Thoracic aorta (tissue), 2 donors: Measurements from ENCODE around the gene SPEF1. TPM values are rescaled to one million over a fixed set of nuclear protein-coding genes. Genes with fewer than 3 reads are reported as not detected.

Experiments used
- ATAC-seq: fragments of 150-250 bp; one replicate; pipeline ENCODE4 v1.8.0; 2017; ENCODE audit warnings: low read depth; ENCODE audit not compliant: insufficient number of reproducible peaks, low FRiP score
- DNase-seq: peaks from one replicate; pipeline ENCODE4 v3.0.0-alpha.2; 2020; ENCODE audit warnings: low spot score
- H3K27ac ChIP-seq, 2 donors: fragments of 200-600 bp; sonication (generic); 1 replicate in 1 of 2; 2 replicates in 1 of 2; pipeline ENCODE4 v1.5.1; 2016; ENCODE audit warnings: mild to moderate bottlenecking in 2 of 2, moderate library complexity in 2 of 2
- H3K27me3 ChIP-seq: fragments of 200-600 bp; sonication (generic); replicated peaks from 2 replicates; pipeline ENCODE4 v1.6.0; 2016; ENCODE audit warnings: mild to moderate bottlenecking; ENCODE audit not compliant: insufficient read depth
- H3K36me3 ChIP-seq: fragments of 200-600 bp; sonication (generic); one replicate; pipeline ENCODE4 v1.5.1; 2016
- H3K4me1 ChIP-seq, 2 donors: fragments of 200-600 bp; sonication (generic); 1 replicate in 1 of 2; 2 replicates in 1 of 2; pipeline versions ENCODE4 v1.5.1 to v1.6.0; 2016; ENCODE audit warnings: low read depth in 2 of 2, mild to moderate bottlenecking in 1 of 2; ENCODE audit not compliant: control insufficient read depth in 1 of 2
- H3K4me3 ChIP-seq: fragments of 200-600 bp; sonication (generic); 2 replicates; pipeline ENCODE4 v1.5.1; 2016; ENCODE audit warnings: mild to moderate bottlenecking
- H3K9me3 ChIP-seq: fragments of 200-600 bp; sonication (generic); 2 replicates; pipeline ENCODE4 v1.5.1; 2016
- total RNA-seq, 2 donors: library from RNA; depleted of rRNA; stranded (reverse); fragments of >200 nt; gene quantifications; one replicate each; pipeline versions ENCODE4 v1.1.0 to v1.2.3, GENCODE V29; 2016
- TF ChIP-seq, protein P1 (sequence below): fragments of 200-600 bp; sonication (generic); IDR thresholded peaks from one replicate; pipeline ENCODE4 v1.5.1; 2019; ENCODE audit warnings: antibody characterized with exemption

Gene SPEF1
- total RNA-seq, 2 donors from 2014 or later = 0.27 TPM; not detected in 1

- no peaks in the 10 kb centered on the region for H3K27me3 ChIP-seq
- TF ChIP-seq, protein P1, sequence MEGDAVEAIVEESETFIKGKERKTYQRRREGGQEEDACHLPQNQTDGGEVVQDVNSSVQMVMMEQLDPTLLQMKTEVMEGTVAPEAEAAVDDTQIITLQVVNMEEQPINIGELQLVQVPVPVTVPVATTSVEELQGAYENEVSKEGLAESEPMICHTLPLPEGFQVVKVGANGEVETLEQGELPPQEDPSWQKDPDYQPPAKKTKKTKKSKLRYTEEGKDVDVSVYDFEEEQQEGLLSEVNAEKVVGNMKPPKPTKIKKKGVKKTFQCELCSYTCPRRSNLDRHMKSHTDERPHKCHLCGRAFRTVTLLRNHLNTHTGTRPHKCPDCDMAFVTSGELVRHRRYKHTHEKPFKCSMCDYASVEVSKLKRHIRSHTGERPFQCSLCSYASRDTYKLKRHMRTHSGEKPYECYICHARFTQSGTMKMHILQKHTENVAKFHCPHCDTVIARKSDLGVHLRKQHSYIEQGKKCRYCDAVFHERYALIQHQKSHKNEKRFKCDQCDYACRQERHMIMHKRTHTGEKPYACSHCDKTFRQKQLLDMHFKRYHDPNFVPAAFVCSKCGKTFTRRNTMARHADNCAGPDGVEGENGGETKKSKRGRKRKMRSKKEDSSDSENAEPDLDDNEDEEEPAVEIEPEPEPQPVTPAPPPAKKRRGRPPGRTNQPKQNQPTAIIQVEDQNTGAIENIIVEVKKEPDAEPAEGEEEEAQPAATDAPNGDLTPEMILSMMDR = no peak
- ATAC-seq (no peak), DNase-seq (no peak)
- no peaks in the 10 kb centered on the region for H3K9me3 ChIP-seq
- peak within 1 kb of the TSS; percentile 52 for H3K4me3 ChIP-seq
- H3K4me1 ChIP-seq = no peaks in the 10 kb centered on the region
- H3K27ac ChIP-seq = no peak within 1 kb of the TSS
- no peaks in the 10 kb centered on the region for H3K36me3 ChIP-seq
Measured at GRCh38 chr20:3732327-3733118, 48.7 kb downstream of the SPEF1 start, which contains the start of gene HSPA12B. Gene HSPA12B (plus strand): TSS chr20:3732685. CDS start chr20:3738675, 5,990 bp downstream.

DNA sequence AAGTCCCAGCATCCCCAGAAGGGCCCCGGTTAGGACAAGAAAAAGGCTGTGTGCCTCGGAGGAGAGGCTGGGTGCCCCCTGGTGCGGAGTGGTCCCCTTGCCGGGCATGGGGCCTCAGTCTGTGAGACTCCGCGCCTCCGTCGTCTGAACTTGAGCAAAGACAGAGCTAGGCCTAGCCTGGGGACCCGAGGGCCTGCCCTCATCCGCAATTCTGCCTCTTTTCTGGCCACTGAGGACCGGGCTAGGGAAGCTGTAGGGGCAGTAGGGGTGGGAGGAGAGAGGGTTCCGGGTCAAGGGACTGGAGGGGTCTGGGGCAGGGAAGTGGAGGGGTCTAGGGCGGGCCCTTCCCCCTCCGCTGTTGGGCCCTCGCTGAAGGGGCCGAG, 49.3 kb downstream of the SPEF1 start:
- TF ChIP-seq, protein P1 = no peak
- no peak for DNase-seq
- ATAC-seq = no peak
- no peak overlapping the region for H3K27ac ChIP-seq
- no peaks in the 10 kb centered on the region for H3K4me1 ChIP-seq
- no peaks in the 10 kb centered on the region for H3K36me3 ChIP-seq
- no peaks in the 10 kb centered on the region for H3K9me3 ChIP-seq
- H3K4me3 ChIP-seq = no peak overlapping the region
- H3K27me3 ChIP-seq = no peaks in the 10 kb centered on the region

GRCh38 chr20:3730803-3731672, 50.2 kb downstream of the SPEF1 start:
- no peaks in the 10 kb centered on the region for H3K4me1 ChIP-seq
- no peaks in the 10 kb centered on the region for H3K27me3 ChIP-seq

DNA sequence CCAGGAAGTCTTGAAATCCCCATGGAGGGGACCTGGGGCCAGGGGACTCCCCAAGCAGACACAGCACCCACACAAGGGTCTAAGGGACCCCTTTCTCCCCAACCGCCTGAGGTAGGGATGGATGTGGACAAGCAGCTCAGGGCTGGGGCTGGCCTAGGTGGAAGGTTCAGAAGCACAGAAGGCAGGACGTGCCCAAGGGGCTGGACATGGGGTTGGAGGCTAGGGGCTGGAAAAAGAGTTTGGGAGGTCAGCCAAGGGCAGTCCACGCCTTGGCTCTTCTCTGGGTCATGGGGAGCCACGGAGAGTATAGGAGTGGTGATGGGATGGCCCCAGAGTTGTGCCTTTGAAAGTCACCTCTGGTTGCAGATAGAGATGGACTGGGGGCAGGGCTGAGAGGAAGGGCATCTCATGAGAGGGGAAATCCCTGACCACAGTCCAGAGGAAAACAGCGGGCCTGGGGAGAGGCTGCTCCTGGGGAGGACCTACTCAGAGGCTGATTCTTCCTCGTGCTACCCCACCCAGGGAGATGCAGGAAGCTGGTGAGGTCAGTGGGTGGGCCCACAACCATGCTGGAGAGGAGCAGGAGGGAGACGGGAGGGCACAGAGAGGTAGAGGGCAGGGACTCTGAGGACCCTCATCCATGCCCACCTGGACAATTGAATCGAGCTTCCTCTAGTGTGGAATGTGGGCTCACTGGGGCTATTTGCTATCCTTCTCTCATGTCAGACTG, 51.3 kb downstream of the SPEF1 start:
- Histone ChIP-seq H3K9me3 (no peaks in the 10 kb centered on the region), H3K36me3 (no peaks in the 10 kb centered on the region), H3K4me3 (no peak overlapping the region), H3K27me3 (no peaks in the 10 kb centered on the region), H3K4me1 (no peaks in the 10 kb centered on the region), H3K27ac (no peak overlapping the region)
- ATAC-seq (no peak), DNase-seq (no peak)
- TF ChIP-seq, protein P1 = no peak

More at GRCh38 chr20:3730803-3731672, 50.2 kb downstream of the SPEF1 start:
- TF ChIP-seq, protein P1 = no peak
- DNase-seq (no peak), ATAC-seq (no peak)
- H3K9me3 ChIP-seq = no peaks in the 10 kb centered on the region
- no peaks in the 10 kb centered on the region for H3K36me3 ChIP-seq
- no peak overlapping the region for H3K4me3 ChIP-seq
- no peak overlapping the region for H3K27ac ChIP-seq
